ENCODE data around the gene ARID1B.

- TF ChIP-seq, protein P1, sequence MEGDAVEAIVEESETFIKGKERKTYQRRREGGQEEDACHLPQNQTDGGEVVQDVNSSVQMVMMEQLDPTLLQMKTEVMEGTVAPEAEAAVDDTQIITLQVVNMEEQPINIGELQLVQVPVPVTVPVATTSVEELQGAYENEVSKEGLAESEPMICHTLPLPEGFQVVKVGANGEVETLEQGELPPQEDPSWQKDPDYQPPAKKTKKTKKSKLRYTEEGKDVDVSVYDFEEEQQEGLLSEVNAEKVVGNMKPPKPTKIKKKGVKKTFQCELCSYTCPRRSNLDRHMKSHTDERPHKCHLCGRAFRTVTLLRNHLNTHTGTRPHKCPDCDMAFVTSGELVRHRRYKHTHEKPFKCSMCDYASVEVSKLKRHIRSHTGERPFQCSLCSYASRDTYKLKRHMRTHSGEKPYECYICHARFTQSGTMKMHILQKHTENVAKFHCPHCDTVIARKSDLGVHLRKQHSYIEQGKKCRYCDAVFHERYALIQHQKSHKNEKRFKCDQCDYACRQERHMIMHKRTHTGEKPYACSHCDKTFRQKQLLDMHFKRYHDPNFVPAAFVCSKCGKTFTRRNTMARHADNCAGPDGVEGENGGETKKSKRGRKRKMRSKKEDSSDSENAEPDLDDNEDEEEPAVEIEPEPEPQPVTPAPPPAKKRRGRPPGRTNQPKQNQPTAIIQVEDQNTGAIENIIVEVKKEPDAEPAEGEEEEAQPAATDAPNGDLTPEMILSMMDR (IDR thresholded peaks at IDR 0.05; ENCODE audit: low read depth, low read length, missing input control): no peak
- TF ChIP-seq MAX (IDR thresholded peaks at IDR 0.05) (no peak), SP1 (IDR thresholded peaks at IDR 0.05) (no peak), RAD21 (IDR thresholded peaks at IDR 0.05) (no peak), TAF1 (conservative IDR thresholded peaks at IDR 0.05) (no peak)
- TF ChIP-seq, protein P2, sequence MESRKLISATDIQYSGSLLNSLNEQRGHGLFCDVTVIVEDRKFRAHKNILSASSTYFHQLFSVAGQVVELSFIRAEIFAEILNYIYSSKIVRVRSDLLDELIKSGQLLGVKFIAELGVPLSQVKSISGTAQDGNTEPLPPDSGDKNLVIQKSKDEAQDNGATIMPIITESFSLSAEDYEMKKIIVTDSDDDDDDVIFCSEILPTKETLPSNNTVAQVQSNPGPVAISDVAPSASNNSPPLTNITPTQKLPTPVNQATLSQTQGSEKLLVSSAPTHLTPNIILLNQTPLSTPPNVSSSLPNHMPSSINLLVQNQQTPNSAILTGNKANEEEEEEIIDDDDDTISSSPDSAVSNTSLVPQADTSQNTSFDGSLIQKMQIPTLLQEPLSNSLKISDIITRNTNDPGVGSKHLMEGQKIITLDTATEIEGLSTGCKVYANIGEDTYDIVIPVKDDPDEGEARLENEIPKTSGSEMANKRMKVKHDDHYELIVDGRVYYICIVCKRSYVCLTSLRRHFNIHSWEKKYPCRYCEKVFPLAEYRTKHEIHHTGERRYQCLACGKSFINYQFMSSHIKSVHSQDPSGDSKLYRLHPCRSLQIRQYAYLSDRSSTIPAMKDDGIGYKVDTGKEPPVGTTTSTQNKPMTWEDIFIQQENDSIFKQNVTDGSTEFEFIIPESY (IDR thresholded peaks at IDR 0.05): no peak
Observed at GRCh38 chr6:157172830-157173536, 395.8 kb downstream of the ARID1B start.

Data from liver (tissue), 3 donors.